GM19351 (cell line): ENCODE measurements around the gene C8G.

Source experiments
- ATAC-seq: cut with Tn5 transposase; IDR thresholded peaks from one replicate; pipeline ENCODE4 v1.9.1; 2021; ENCODE audit warnings: mild to moderate bottlenecking, moderate library complexity; ENCODE audit not compliant: unreplicated experiment

The C8G gene

DNA sequence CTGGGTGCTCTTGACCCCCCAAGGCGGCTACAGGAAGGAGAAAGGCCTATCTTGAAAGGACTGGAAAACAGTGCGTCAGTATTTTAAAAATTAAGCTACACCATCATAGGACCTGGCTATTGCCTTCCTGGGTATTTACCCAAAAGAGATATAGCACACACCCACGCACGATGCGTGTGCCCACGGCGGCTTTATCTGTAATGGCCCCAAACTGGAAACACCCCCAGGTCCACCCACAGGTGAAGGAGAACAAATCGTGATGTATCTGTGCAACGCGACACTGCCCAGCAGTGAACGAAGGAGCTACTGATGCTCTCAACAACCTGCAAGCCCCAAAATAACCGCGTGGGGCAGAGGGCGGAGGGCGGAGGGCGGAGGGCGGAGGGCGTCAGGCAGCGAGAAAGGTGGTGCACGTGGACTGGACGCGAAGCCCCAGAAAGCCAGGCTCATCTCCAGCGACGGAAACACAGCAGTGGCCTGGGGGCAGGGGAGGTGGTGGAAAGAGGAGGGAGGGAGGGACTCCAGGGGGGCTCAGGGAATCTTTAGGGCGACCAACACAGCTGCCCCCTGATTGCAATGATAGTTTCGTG, 19.9 kb downstream of the C8G start:
- ATAC-seq: no peak

DNA sequence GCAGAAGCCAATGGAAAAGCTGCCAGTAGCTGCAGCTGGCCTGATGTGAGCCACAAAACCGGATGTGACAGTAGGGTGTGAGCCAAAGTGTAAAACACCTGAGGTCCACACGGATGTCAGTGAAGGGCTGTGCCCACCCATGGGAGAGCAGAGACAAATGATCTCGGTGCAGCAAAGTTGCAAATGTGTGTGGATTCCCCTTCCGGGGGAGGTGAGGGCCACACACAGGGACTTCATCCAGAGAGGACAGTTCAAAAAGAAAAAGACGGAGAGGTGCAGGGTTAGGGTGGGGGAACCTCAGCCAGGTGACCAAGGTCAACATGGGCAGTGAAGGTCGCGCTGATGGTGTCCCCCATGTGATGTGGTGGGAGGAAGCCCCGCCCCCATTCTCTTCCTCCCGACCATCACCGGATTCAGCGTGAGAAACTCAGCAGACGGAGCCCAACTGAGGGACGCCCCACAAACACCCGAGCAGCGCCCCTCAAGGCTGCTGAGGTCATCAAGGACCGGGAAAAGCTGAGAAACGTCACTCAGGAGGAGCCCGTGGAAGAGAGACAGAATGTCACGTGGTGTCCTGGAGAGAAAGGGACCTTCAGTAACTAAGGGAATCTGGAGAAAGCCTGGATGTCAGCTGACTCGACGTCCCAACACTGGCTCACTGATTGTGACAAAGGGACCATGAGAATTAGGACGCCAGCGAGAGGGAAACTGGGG, 20.9 kb downstream of the C8G start:
- ATAC-seq: no peak

DNA sequence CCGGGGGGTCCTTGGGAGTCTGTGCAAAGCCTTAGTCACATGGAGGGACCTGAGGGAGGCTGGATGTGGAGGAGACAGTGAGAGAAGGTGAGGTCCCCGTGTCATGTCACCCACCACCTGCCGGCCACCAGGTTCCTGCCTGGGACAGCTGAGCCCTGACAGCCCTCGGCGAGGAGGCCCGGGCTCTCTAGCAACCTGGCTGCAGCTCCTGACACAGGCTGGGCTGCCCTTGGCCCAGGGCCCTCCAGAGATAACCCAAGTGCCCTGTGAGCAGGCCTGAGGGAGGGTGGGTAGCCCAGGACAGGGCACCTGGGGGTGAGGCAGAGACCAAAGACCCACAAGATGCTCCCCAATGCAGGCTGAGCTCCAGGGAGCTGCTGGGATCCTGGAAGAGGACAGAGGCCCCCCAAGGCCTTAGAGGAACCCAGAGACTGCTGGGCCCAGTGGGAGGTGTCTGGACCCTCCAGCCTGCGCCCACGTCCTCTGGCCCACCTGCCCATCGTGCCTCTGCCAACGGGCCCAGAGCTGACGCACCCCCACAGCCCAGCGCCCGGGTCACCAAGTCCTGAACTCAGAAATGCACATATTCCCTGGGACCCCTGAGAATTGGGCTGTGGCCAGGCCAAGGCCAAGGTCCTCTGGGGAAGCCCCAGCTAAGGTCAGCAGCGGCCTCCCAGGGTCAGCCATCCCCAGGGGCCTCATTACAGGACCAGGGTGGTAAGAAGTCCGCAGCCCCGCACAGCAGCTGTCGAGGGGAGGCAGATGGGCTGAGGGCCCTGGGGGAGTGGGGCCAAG, 23.5 kb downstream of the C8G start:
- no peak for ATAC-seq

GRCh38 chr9:136969150-136969549, 24.1 kb downstream of the C8G start:
- no peak for ATAC-seq

- ATAC-seq: no peak
These were observed 24.7 kb downstream of the C8G start for GRCh38 chr9:136969774-136970173.

GRCh38 chr9:136970361-136970760, 25.3 kb downstream of the C8G start:
- ATAC-seq: no peak

DNA sequence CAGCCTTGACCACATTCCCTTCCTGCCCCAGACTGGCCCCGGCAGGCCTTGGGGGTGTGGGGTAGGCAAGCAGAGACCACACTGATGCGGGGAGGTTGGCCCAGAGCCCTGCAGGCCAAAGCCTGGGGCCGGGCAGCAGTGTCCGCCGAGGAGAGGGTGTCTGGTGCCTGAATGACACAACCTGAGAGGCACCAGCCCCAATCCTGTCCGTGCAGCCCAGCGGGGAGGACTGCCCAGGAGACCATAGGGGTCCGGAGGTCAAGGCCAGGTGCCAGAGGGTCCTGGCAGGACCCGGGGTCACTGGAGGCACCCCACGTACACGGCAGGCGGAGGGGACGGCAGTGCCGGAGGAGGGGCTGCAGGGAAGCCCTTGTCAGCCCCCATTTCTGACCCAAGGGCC, 26.7 kb downstream of the C8G start:
- ATAC-seq: no peak

DNA sequence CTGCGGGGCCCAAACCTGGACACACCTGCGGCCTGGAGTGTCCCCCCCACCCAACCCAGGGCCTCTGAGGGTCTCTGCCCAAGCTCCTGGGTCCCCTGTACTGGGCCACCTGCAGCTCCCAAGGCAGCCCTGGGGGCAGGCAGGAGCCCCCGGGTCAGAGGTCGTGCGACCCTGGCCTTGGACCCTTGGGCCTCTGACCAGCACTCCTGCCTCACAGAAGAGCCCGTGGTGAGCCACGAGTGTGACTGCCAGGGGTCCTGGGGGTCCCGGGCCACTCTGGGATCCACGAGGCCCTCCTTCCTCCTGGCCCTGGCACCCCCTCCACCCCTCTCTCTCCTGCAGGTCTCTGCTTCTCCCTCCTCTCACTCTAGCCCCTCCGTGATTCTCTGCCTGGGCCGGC, 27.3 kb downstream of the C8G start:
- no peak for ATAC-seq

DNA sequence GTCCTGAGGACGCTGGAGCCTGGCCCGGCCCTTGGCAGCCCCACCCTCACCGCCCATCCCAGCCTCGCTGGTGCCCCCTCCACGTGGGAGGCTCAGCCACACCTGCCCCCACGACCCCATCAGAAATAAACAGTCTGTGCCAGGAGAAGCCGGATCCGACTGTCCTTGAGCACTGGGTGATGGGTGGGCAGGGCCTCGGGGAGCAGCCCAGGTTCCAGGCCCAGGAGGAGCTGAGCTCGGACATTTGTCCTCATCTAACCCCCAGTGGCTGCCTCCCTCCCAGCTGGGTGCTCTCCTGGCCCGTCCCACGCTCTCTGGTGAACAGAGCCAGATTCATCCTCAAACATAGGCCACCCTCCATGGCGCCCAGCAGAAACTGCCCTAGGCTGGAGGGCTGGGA, 27.7 kb downstream of the C8G start:
- no peak for ATAC-seq

- ATAC-seq: no peak
These were observed 28.9 kb downstream of the C8G start for GRCh38 chr9:136973618-136974617.

- ATAC-seq: no peak
These were observed 29.9 kb downstream of the C8G start for GRCh38 chr9:136974817-136975535.

- no peak for ATAC-seq
These were observed 30.6 kb downstream of the C8G start for GRCh38 chr9:136975644-136976043.

- ATAC-seq: no peak
These were observed 32.2 kb downstream of the C8G start, which contains the start of gene PTGDS for GRCh38 chr9:136977223-136977622. TSS of gene PTGDS (plus strand) at chr9:136977504. CDS start at chr9:136977579, 75 bp downstream.

GRCh38 chr9:136977649-136978072, 32.6 kb downstream of the C8G start:
- no peak for ATAC-seq

- ATAC-seq: no peak
These were observed 33.2 kb downstream of the C8G start for GRCh38 chr9:136978073-136978864.

DNA sequence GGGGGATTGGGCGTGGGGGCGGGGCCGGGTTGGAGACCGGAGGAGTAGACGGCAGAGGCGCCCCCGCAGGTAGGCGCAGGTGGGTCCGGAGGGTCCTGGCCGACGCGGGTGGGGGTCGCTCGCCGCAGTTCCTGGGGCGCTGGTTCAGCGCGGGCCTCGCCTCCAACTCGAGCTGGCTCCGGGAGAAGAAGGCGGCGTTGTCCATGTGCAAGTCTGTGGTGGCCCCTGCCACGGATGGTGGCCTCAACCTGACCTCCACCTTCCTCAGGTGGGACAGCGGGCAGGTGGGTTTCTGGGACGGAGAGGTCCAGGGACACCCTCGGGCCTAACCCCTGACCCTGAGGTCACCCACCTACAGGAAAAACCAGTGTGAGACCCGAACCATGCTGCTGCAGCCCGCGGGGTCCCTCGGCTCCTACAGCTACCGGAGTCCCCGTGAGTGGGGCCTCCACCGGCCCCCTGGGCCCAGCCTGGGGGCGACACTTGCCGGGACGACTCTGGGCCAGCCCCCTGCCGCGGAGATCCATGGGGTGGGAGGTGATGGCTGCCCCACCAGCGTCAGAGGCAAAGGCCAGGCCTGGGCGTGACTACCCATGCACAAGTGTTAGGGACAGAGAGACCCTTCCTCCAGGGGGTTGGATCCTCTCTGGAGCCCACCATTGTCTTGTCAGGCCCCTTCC, 34.0 kb downstream of the C8G start:
- ATAC-seq: no peak

GRCh38 chr9:136979769-136980587, 34.9 kb downstream of the C8G start:
- no peak for ATAC-seq
